Activated CD8-positive, alpha-beta memory T cell treated with anti-CD3 and anti-CD28 coated beads, Interleukin-2, amount 50 U/mL, for 48 hours (primary cell): Measurements from ENCODE around the gene ATAD2B.
"Not testable (repeated sequence)": the region's sequence is repeated elsewhere in the genome, so short reads cannot be mapped to it uniquely, and the experiment has no call there.

Source experiments
- DNase-seq: peaks from one replicate; pipeline ENCODE4 v3.0.0-alpha.2; 2020

The ATAD2B gene

DNA sequence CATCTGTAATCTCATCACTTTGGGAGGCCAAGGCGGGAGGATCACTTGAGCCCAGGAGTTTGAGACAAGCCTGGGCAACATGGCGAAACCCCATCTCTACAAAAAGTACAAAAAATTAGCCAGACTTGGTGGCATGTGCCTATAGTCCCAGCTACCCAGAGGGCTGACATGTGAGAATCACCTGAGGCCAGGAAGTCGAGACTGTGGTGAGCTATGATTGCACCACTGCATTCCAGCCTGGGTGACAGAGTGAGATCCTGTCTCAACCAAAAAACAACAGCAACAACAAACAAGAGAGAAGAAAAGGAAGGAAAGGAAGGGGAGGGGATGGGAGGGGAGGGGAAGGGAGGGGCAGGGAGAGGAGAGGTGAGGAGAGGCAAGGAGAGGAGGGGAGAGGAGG lies 203.9 kb downstream of the ATAD2B start:
- not testable (repeated sequence) for DNase-seq

GRCh38 chr2:23722255-23722654 lies 204.7 kb downstream of the ATAD2B start:
- no peak for DNase-seq

DNA sequence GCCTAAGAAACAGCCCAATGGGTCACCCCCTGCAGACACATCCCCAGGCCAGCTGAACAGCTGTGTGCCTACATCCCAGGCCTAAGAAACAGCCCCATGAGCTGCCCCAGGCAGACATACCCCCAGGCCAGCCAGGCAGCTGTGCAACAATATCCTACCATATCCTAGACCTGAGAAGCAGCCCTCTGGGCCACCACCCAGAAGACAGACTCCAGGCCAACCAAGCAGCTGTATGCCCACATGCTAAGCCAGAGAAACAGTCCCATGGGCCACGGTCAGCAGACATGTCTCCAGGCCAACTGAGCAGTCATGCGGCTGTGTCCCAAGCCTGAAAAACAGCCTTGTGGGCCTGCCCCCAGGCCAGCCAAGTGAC lies 205.5 kb downstream of the ATAD2B start:
- DNase-seq: no peak

- DNase-seq: no peak
Measured at GRCh38 chr2:23720705-23721453, 206.0 kb downstream of the ATAD2B start.

- no peak for DNase-seq
Measured at GRCh38 chr2:23719716-23720115, 207.2 kb downstream of the ATAD2B start.

DNA sequence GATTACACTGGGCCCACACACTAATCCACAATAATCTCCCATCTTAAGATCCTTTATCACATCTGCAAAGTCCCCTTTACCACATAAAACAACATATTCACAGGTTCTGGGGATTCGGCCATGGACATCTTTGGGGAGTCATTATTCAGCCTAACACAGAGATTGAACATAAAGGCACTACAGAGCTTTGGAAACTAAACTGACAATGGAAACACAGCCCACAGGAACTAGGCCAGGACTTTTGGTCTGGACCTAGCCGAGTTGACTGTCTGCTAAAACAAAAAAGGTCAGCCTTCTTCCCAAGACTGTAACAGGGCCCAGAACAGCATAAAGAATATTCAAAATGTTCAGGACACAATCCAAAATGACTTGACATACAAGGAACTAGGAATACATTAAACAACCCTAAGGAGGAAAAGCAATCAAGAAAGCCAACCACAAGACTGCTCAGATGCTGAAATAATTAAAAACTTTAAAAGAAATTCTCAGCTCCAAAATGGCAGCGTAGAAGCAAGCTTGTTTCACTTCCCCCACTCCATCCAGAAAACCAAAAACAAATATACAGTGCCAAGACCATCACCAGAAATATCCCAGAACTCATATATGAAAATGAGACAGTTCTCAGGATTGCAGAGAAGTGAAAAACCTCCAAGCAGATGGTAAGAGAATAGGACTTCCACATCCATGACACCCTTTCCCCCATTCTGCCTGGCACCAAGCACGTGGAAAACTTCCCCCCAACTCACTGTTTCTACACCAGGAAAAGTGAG lies 207.8 kb downstream of the ATAD2B start:
- no peak for DNase-seq

GRCh38 chr2:23713351-23713750 lies 213.6 kb downstream of the ATAD2B start:
- no peak for DNase-seq

GRCh38 chr2:23712756-23713151 lies 214.2 kb downstream of the ATAD2B start:
- DNase-seq: no peak

GRCh38 chr2:23711979-23712755 lies 214.8 kb downstream of the ATAD2B start:
- DNase-seq: no peak

GRCh38 chr2:23709311-23709710 lies 217.6 kb downstream of the ATAD2B start:
- DNase-seq: no peak

- no peak for DNase-seq
Measured at GRCh38 chr2:23708771-23709170, 218.2 kb downstream of the ATAD2B start.

DNA sequence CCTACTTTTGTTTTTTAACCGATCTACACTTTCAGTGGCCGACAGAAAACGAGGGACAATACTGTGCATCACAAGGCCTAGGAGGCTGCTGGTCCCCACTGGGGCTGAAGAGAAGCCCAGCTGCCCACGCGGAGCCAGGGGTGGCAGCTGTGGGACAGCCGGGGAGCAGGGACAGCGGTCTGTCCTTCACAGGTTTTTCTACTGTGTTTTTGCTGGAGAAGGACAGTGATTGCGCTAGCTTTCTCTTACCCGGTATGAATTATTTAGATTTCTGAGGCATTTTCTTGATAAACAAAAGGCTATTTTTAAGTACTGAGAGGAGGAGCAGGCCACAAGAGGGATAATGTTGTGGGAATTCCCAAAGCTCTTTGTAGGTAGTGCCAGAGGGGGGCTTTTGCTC lies 219.8 kb downstream of the ATAD2B start:
- no peak for DNase-seq

DNA sequence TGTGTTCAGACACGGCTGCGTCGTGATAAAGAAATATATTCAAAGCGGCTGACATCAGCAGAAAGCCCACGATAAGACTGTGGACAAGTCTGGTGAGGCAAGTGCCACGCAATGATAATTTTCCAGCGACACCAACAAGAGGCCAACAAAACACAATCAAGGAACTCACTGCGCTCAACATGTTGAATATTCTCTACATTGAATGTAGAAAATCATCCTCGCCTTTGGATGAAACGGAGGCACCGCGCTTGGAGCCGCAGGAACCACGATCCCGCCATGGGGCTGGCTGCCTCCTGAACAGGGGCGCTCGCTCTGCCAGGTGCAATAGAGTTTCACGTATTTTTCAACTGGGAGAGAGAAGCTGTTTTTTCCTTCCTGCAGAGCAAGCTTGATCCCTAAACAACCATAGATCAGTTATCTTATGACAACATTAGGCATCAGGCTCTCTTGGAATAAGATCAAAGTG lies 220.3 kb downstream of the ATAD2B start:
- no peak for DNase-seq

- DNase-seq: peak; percentile 13
Measured at GRCh38 chr2:23705771-23706612, 220.9 kb downstream of the ATAD2B start.

DNA sequence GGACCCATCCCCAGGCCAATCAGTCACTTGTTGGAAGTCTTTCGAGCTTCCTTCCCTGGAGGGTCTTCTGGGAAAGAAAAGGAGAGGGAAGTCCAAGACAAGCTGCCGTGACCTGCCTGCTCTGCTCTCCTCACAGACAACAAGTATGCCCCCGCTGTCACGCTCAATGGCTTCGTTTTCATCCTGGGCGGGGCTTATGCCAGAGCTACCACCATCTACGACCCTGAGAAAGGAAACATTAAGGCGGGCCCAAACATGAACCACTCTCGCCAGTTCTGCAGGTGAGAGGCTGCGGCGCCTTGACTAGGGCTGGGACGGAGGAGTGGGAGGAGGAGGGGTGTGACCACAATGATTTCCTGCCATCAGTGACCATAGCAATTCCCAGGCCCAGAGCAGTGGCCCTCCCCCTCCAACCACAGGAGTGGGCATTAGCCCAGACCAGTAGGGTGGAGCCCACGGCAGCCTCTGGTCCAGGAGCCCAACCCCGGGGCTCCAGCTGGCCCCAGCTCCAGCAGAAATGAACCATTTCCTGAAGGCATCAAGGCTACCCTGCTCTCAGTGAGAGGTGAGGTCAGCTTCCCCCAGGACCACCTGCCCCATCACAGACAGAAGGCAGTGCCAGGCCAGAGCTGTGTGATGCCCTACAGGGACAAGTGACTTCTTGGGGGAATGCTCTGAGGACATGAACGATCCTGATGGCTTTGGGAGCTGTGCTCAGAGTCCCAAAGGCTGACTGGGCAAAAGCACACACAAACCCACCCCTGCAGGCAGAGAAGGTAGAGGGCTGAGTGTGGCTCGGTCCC lies 223.1 kb downstream of the ATAD2B start:
- DNase-seq: peak; percentile 38

GRCh38 chr2:23703037-23703582 lies 223.8 kb downstream of the ATAD2B start:
- no peak for DNase-seq

GRCh38 chr2:23700627-23701026 lies 226.3 kb downstream of the ATAD2B start:
- peak; percentile 13 for DNase-seq

- DNase-seq: no peak
Measured at GRCh38 chr2:23699580-23699925, 227.4 kb downstream of the ATAD2B start.

GRCh38 chr2:23698721-23699579 lies 228.0 kb downstream of the ATAD2B start:
- DNase-seq: no peak
